Right lobe of liver (tissue), 6 donors: Measurements from ENCODE around the gene AKAP8. TPM values are rescaled to one million over a fixed set of nuclear protein-coding genes. Genes with fewer than 3 reads are reported as not detected.

ENCODE experiments used
- ATAC-seq, 4 donors: fragments of 200-7000 bp; cut with Tn5 transposase; one replicate each; pipeline ENCODE4 v1.9.1; 2020; ENCODE audit warnings: mild to moderate bottlenecking in 4 of 4, moderate library complexity in 4 of 4
- DNase-seq, 3 donors: peaks; one replicate each; pipeline ENCODE4 v3.0.0-alpha.2; 2020
- H3K27ac ChIP-seq, 3 donors: fragments of 200-600 bp; one replicate each; pipeline ENCODE4 v1.8.0; 2022
- H3K27me3 ChIP-seq, 2 donors: fragments of 200-600 bp; one replicate each; pipeline ENCODE4 v1.8.0; 2022
- H3K36me3 ChIP-seq, 4 donors: fragments of 200-600 bp; sonication (generic) in 1 of 4; one replicate each; pipeline versions ENCODE4 v1.5.1 to v1.8.0; 2017 to 2022; ENCODE audit warnings: control low read depth in 1 of 4
- H3K4me1 ChIP-seq, 4 donors: fragments of 200-600 bp; sonication (generic) in 1 of 4; one replicate each; pipeline versions ENCODE4 v1.5.1 to v1.8.0; 2017 to 2022; ENCODE audit warnings: control low read depth in 1 of 4
- H3K4me3 ChIP-seq, 3 donors: fragments of 200-600 bp; one replicate each; pipeline ENCODE4 v1.8.0; 2022
- H3K9me3 ChIP-seq, 4 donors: fragments of 200-600 bp; sonication (generic) in 1 of 4; one replicate each; pipeline versions ENCODE4 v1.5.1 to v1.8.0; 2017 to 2022; ENCODE audit warnings: control low read depth in 1 of 4
- POLR2A ChIP-seq: fragments of 450-650 bp; IDR thresholded peaks from one replicate; pipeline ENCODE4 v1.6.1; 2017; ENCODE audit warnings: antibody characterized with exemption, mild to moderate bottlenecking
- WGBS: methylation state at CpG from one replicate; pipeline ENCODE4 v1.1.6; 2018; ENCODE audit warnings: low coverage, low lambda C conversion rate; ENCODE audit not compliant: insufficient coverage; ENCODE audit errors: missing lambda C conversion rate; 5-methylcytosine and 5-hydroxymethylcytosine counted together
- intact Hi-C, 2 donors: fragments of 100-400 bp; cut with DNase I; formaldehyde crosslinking; loops; one replicate each; pipeline versions ENCODE4 v1.11.2 to v1.14.1; 2022
- total RNA-seq, 6 experiments: library from RNA; depleted of rRNA in 2 of 6; stranded (reverse); fragments of >200 nt in 2 of 6; fragmentation: NEBNext Ultra II Directional in 3 of 6; extraction: Animal tissue kit (Norgen Biotek cat#: 25700) in 3 of 6; gene quantifications; one replicate each; pipeline versions ENCODE4 v1.1.0 to v1.2.4, GENCODE V29; 2016 to 2023
- TF ChIP-seq, protein P1 (sequence below), 4 donors: fragments of 200-600 bp in 3 of 4; fragments of 450-650 bp in 1 of 4; IDR thresholded peaks; one replicate each; pipeline versions ENCODE4 v1.5.1 to v1.8.0; 2016 to 2022; ENCODE audit warnings: antibody characterized with exemption in 4 of 4, mild to moderate bottlenecking in 2 of 4
- donor health status: DM: no; HTN: yes; CAD: no.
- donor health status: DM: no; HTN: no; CAD: no.
- donor health status: DM: no; HTN: no; CAD: no.
- donor health status: DM: no; HTN: yes; CAD: no.
- donor health status: DM: no; HTN: yes; CAD: no.

AKAP8 gene
- total RNA-seq, 6 experiments from 2014 or later: 10.0 to 20.2 (median 13.3) TPM

DNA sequence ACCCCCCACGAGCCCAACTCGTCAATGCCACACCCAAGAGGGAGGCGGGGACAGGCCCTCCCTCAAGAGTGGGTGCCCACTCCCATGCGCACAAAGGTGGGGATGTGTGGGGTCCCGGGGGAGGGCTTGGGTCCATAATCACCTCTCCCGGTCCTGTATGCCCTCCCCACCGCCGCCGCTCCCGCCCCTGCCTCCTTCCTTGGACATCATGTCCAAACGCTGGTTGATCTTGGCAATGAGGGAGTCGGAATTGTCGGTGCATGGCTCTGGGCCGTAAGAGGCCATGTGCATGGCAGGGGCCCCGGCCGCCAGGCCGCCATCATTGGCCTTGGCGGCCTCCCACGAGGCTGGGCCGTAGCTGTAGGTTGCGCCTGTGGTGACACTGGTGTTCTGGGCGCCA, 5.9 kb downstream of the AKAP8 start:
- no peak for DNase-seq
- H3K36me3 ChIP-seq: peaks cover 8 to 46% (median 25%) of the 10 kb centered on the region in 4 donors
- H3K27me3 ChIP-seq: no peaks in the 10 kb centered on the region
- no peak for ATAC-seq
- no peak overlapping the region for H3K4me3 ChIP-seq
- WGBS: no CpG with 5 or more reads among the region's 22 CpGs
- peaks cover 0 to 41% (median 18%) of the 10 kb centered on the region in 4 donors for H3K4me1 ChIP-seq
- no peak overlapping the region for H3K27ac ChIP-seq
- H3K9me3 ChIP-seq: no peaks in the 10 kb centered on the region
- intact Hi-C loops: loop anchor here in 1 of 2 donors (10.0 kb wide), 1 partner anchor 109 kb away; no protein-coding TSS in a partner anchor
- TF ChIP-seq POLR2A: no peak
- TF ChIP-seq, protein P1, sequence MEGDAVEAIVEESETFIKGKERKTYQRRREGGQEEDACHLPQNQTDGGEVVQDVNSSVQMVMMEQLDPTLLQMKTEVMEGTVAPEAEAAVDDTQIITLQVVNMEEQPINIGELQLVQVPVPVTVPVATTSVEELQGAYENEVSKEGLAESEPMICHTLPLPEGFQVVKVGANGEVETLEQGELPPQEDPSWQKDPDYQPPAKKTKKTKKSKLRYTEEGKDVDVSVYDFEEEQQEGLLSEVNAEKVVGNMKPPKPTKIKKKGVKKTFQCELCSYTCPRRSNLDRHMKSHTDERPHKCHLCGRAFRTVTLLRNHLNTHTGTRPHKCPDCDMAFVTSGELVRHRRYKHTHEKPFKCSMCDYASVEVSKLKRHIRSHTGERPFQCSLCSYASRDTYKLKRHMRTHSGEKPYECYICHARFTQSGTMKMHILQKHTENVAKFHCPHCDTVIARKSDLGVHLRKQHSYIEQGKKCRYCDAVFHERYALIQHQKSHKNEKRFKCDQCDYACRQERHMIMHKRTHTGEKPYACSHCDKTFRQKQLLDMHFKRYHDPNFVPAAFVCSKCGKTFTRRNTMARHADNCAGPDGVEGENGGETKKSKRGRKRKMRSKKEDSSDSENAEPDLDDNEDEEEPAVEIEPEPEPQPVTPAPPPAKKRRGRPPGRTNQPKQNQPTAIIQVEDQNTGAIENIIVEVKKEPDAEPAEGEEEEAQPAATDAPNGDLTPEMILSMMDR (IDR thresholded peaks at IDR 0.05): no peak

- TF ChIP-seq, protein P1 (IDR thresholded peaks at IDR 0.05): no peak
- TF ChIP-seq POLR2A: no peak
- H3K4me1 ChIP-seq: peaks cover 0 to 44% (median 18%) of the 10 kb centered on the region in 4 donors
- H3K36me3 ChIP-seq: peaks cover 12 to 53% (median 28%) of the 10 kb centered on the region in 4 donors
- no peak overlapping the region for H3K4me3 ChIP-seq
- ATAC-seq (no peak), DNase-seq (no peak)
- intact Hi-C loops: loop anchor here in 1 of 2 donors (10.0 kb wide), 1 partner anchor 108 kb away; no protein-coding TSS in a partner anchor
- H3K27ac ChIP-seq: no peak overlapping the region
- no peaks in the 10 kb centered on the region for H3K27me3 ChIP-seq
- WGBS: 80% methylated on average over 2 of the region's 30 CpGs
- H3K9me3 ChIP-seq: no peaks in the 10 kb centered on the region
Observed at GRCh38 chr19:15372891-15373301, 6.7 kb downstream of the AKAP8 start.

DNA sequence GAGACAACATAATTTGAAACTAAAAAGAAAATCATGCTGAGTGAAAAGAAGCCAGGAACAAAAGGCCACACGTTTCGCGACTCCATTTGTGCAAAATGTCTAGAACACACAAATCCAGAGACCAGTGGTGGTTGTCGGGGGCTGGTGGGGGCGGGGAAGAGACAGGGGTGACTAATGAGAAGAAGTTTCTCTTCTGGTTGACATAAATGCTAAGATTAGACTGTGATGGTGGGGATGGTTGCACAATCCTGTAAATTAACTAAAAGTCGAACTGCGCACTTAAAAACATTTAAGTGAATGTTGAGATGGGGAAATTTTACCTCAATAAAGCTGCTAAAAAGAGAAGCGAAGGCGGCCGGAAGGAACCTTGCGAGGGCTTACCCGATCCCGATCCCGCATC, 7.1 kb downstream of the AKAP8 start:
- H3K4me1 ChIP-seq: peaks cover 0 to 44% (median 18%) of the 10 kb centered on the region in 4 donors
- no peak overlapping the region for H3K4me3 ChIP-seq
- peaks cover 12 to 58% (median 28%) of the 10 kb centered on the region in 4 donors for H3K36me3 ChIP-seq
- no peaks in the 10 kb centered on the region for H3K27me3 ChIP-seq
- no peak for ATAC-seq
- WGBS: 84% methylated on average over 14 of the region's 14 CpGs
- no peak for DNase-seq
- no peaks in the 10 kb centered on the region for H3K9me3 ChIP-seq
- intact Hi-C loops: loop anchor here in 1 of 2 donors (10.0 kb wide), 1 partner anchor 108 kb away; no protein-coding TSS in a partner anchor
- no peak for TF ChIP-seq POLR2A
- TF ChIP-seq, protein P1 (IDR thresholded peaks at IDR 0.05): no peak
- H3K27ac ChIP-seq: no peak overlapping the region

GRCh38 chr19:15371786-15372380, 7.7 kb downstream of the AKAP8 start:
- Histone ChIP-seq H3K4me3 (no peak overlapping the region), H3K9me3 (no peaks in the 10 kb centered on the region), H3K27ac (no peak overlapping the region), H3K27me3 (no peaks in the 10 kb centered on the region), H3K36me3 (peaks cover 12 to 58% (median 28%) of the 10 kb centered on the region in 4 donors), H3K4me1 (peaks cover 0 to 44% (median 16%) of the 10 kb centered on the region in 4 donors)
- DNase-seq: no peak
- ATAC-seq: no peak
- no peak for TF ChIP-seq POLR2A
- TF ChIP-seq, protein P1 (IDR thresholded peaks at IDR 0.05): no peak
- 89% methylated on average over 8 of the region's 17 CpGs for WGBS
- intact Hi-C loops: loop anchor here in 1 of 2 donors (10.0 kb wide), 1 partner anchor 107 kb away; no protein-coding TSS in a partner anchor
